Trophoblast cell (in vitro differentiated cells and primary cell): Measurements from ENCODE around the gene SLC35D2.
"Not testable (repeated sequence)": the region's sequence is repeated elsewhere in the genome, so short reads cannot be mapped to it uniquely, and the experiment has no call there.

Source experiments
- DNase-seq, 2 donors: peaks; one replicate each; pipeline ENCODE4 v3.0.0-alpha.2; 2016
- H2AFZ ChIP-seq: 2 replicates; pipeline ENCODE4 v1.6.1; 2013; ENCODE audit warnings: low read length, moderate library complexity, mild to moderate bottlenecking; ENCODE audit not compliant: insufficient read depth, poor library complexity
- H2AK5ac ChIP-seq: 2 replicates; pipeline ENCODE4 v1.6.1; 2013; ENCODE audit warnings: mild to moderate bottlenecking, low read length
- H2BK120ac ChIP-seq: 2 replicates; pipeline ENCODE4 v1.6.1; 2013; ENCODE audit warnings: low read length, mild to moderate bottlenecking, moderate library complexity; ENCODE audit not compliant: insufficient read depth, poor library complexity
- H2BK12ac ChIP-seq: 2 replicates; pipeline ENCODE4 v1.6.1; 2013; ENCODE audit warnings: mild to moderate bottlenecking, low read length, moderate library complexity
- H2BK5ac ChIP-seq: 2 replicates; pipeline ENCODE4 v1.6.1; 2013; ENCODE audit warnings: low read length, low read depth, moderate library complexity, mild to moderate bottlenecking; ENCODE audit not compliant: poor library complexity
- H3K14ac ChIP-seq: 2 replicates; pipeline ENCODE4 v1.6.1; 2013; ENCODE audit warnings: mild to moderate bottlenecking, low read length
- H3K18ac ChIP-seq: 2 replicates; pipeline ENCODE4 v1.6.1; 2013; ENCODE audit warnings: mild to moderate bottlenecking, low read length
- H3K23ac ChIP-seq: 2 replicates; pipeline ENCODE4 v1.6.1; 2013; ENCODE audit warnings: low read length
- H3K27ac ChIP-seq: 2 replicates; pipeline ENCODE4 v1.5.1; 2013; ENCODE audit warnings: low read depth, mild to moderate bottlenecking, inconsistent platforms, low read length, moderate library complexity
- H3K27me3 ChIP-seq: 2 replicates; pipeline ENCODE4 v1.6.1; 2013; ENCODE audit warnings: inconsistent platforms, mild to moderate bottlenecking, low read length, moderate library complexity; ENCODE audit not compliant: insufficient read depth
- H3K36me3 ChIP-seq, 2 experiments: 1 replicate in 1 of 2; 2 replicates in 1 of 2; pipeline ENCODE4 v1.6.1; 2013; ENCODE audit warnings: low read length in 2 of 2, mild to moderate bottlenecking in 2 of 2, moderate library complexity in 1 of 2; ENCODE audit not compliant: insufficient read depth in 2 of 2, control insufficient read depth in 1 of 2
- H3K4ac ChIP-seq: 2 replicates; pipeline ENCODE4 v1.6.1; 2013; ENCODE audit warnings: low read depth, mild to moderate bottlenecking, low read length, moderate library complexity
- H3K4me1 ChIP-seq, 2 experiments: 1 replicate in 1 of 2; 2 replicates in 1 of 2; pipeline ENCODE4 v1.6.1; 2013; ENCODE audit warnings: low read length in 2 of 2, mild to moderate bottlenecking in 2 of 2, moderate library complexity in 1 of 2; ENCODE audit not compliant: insufficient read depth in 2 of 2, control insufficient read depth in 1 of 2
- H3K4me2 ChIP-seq: 2 replicates; pipeline ENCODE4 v1.6.1; 2013; ENCODE audit warnings: inconsistent platforms, mild to moderate bottlenecking, low read length, moderate library complexity
- H3K4me3 ChIP-seq: 2 replicates; pipeline ENCODE4 v1.5.1; 2013; ENCODE audit warnings: mild to moderate bottlenecking, low read depth, low read length, inconsistent platforms
- H3K79me1 ChIP-seq: one replicate; pipeline ENCODE4 v1.6.1; 2013; ENCODE audit warnings: low read length
- H3K79me2 ChIP-seq: 2 replicates; pipeline ENCODE4 v1.6.1; 2013; ENCODE audit warnings: low read length, mild to moderate bottlenecking; ENCODE audit not compliant: control insufficient read depth, insufficient read depth, poor library complexity
- H3K9ac ChIP-seq: 2 replicates; pipeline ENCODE4 v1.6.1; 2013; ENCODE audit warnings: mild to moderate bottlenecking, low read length
- H3K9me3 ChIP-seq: 2 replicates; pipeline ENCODE4 v1.6.1; 2013; ENCODE audit warnings: low read depth, mild to moderate bottlenecking, control low read depth, inconsistent platforms, low read length; ENCODE audit not compliant: insufficient read depth
- H4K12ac ChIP-seq: 2 replicates; pipeline ENCODE4 v1.6.1; 2013; ENCODE audit warnings: low read depth, mild to moderate bottlenecking, low read length, moderate library complexity
- H4K8ac ChIP-seq: 2 replicates; pipeline ENCODE4 v1.6.1; 2013; ENCODE audit warnings: low read depth, mild to moderate bottlenecking, low read length, moderate library complexity
- H4K91ac ChIP-seq: one replicate; pipeline ENCODE4 v1.6.1; 2013; ENCODE audit warnings: low read depth, mild to moderate bottlenecking, low read length, moderate library complexity
- WGBS: extraction: QIAGEN DNeasy Blood & Tissue Kit; methylation state at CpG from one replicate; pipeline ENCODE4 v1.1.7; 2013; ENCODE audit warnings: missing lambda C conversion rate; ENCODE audit not compliant: insufficient read length, insufficient coverage; ENCODE audit errors: extremely low coverage; 5-methylcytosine and 5-hydroxymethylcytosine counted together

Gene SLC35D2

DNA sequence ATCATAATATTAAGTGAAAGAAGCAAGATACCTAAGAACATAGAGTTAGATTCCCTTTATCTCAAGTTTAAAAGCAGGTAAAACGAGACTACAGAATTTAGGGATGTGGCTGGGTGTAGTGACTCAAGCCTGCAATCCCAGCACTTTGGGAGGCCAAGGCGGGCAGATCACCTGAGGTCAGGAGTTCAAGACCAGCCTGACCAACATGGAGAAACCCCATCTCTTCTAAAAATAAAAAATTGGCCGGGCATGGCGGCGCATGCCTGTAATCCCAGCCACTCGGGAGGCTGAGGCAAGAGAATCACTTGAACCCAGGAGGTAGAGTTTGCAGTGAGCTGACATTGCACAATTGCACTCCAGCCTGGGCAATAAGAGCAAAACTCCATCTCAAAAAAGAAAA is 21.4 kb downstream of the SLC35D2 start:
- H3K36me3 ChIP-seq, result peaks cover 16% of the 10 kb centered on the region in 2 experiments
- H4K12ac ChIP-seq, H3K23ac ChIP-seq, H3K27ac ChIP-seq, H3K4ac ChIP-seq, H3K4me3 ChIP-seq, H3K79me2 ChIP-seq, H3K18ac ChIP-seq, DNase-seq, H3K9ac ChIP-seq, H2BK5ac ChIP-seq, H3K9me3 ChIP-seq, H2AFZ ChIP-seq, H3K14ac ChIP-seq, H4K91ac ChIP-seq, H3K4me2 ChIP-seq, H3K27me3 ChIP-seq, H2BK12ac ChIP-seq, H2AK5ac ChIP-seq, H3K79me1 ChIP-seq, H4K8ac ChIP-seq, H3K4me1 ChIP-seq, H2BK120ac ChIP-seq: not testable (repeated sequence)
- WGBS, result no CpG with 5 or more reads among the region's 6 CpGs

DNA sequence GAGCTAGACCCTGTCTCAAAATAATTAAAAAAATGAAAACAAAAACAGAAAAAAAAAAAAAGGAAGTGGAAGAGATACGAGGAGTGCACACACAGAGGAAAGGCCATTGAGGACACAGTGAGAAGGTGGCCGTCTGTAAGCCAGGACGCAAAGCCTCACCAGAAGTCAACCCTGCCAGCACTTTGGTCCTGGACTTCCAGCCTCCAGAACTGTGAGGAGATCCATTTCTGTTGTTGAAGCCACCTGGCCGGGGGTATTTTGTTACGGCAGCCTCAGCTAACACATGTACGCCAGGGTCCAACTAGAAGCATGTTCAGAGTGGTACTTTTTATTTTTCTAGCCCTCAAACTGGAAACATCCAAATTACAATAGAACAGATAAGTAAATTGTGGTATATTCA is 21.8 kb downstream of the SLC35D2 start:
- DNase-seq, result no peak
- Histone ChIP-seq H3K79me1 (no peaks in the 10 kb centered on the region), H2BK5ac (no peak overlapping the region), H3K9me3 (no peaks in the 10 kb centered on the region), H4K12ac (no peak overlapping the region), H3K4me3 (no peak overlapping the region), H3K9ac (no peak overlapping the region), H2BK120ac (no peak overlapping the region), H4K8ac (no peak overlapping the region), H3K27ac (no peak overlapping the region), H3K4ac (no peak overlapping the region), H2AFZ (no peak overlapping the region), H2AK5ac (no peak overlapping the region), H3K79me2 (no peaks in the 10 kb centered on the region), H4K91ac (no peak overlapping the region), H3K27me3 (no peaks in the 10 kb centered on the region), H3K4me1 (no peaks in the 10 kb centered on the region), H3K14ac (no peak overlapping the region), H3K36me3 (peaks cover 16% of the 10 kb centered on the region in 2 experiments), H3K23ac (no peak overlapping the region), H3K18ac (no peak overlapping the region), H2BK12ac (no peak overlapping the region), H3K4me2 (no peak overlapping the region)
- WGBS, result no CpG with 5 or more reads among the region's 6 CpGs

DNA sequence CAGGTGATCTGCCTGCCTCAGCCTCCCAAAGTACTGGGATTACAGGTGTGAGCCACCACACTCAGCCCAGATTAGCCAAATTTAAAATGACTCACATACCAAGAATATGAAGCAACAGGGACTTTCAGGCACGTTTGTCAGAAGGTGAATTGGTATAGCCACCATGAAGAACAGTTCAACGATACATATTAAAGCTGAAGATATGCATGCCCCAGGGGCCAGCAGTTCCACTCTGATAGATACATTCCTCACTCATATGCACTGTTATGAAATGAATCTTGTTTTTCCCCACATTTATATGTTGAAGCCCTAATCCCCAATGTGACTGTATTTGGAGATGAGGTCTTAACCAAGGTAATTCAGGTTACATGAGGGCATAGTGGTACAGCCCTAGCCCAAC is 22.5 kb downstream of the SLC35D2 start:
- Histone ChIP-seq H3K79me2 (no peaks in the 10 kb centered on the region), H3K4ac (no peak overlapping the region), H3K9me3 (no peaks in the 10 kb centered on the region), H3K4me3 (no peak overlapping the region), H3K9ac (no peak overlapping the region), H4K91ac (no peak overlapping the region), H3K4me2 (no peak overlapping the region), H3K14ac (no peak overlapping the region), H3K18ac (no peak overlapping the region), H4K8ac (no peak overlapping the region), H2AK5ac (no peak overlapping the region), H2AFZ (no peak overlapping the region), H3K36me3 (peaks cover 18 to 20% of the 10 kb centered on the region in 2 experiments), H3K23ac (no peak overlapping the region), H3K79me1 (no peaks in the 10 kb centered on the region), H3K27ac (no peak overlapping the region), H2BK12ac (no peak overlapping the region), H3K27me3 (no peaks in the 10 kb centered on the region), H2BK120ac (no peak overlapping the region), H3K4me1 (no peaks in the 10 kb centered on the region), H2BK5ac (no peak overlapping the region), H4K12ac (no peak overlapping the region)
- no CpG with 5 or more reads among the region's 2 CpGs for WGBS
- peak; percentile 93 to 94 for DNase-seq

DNA sequence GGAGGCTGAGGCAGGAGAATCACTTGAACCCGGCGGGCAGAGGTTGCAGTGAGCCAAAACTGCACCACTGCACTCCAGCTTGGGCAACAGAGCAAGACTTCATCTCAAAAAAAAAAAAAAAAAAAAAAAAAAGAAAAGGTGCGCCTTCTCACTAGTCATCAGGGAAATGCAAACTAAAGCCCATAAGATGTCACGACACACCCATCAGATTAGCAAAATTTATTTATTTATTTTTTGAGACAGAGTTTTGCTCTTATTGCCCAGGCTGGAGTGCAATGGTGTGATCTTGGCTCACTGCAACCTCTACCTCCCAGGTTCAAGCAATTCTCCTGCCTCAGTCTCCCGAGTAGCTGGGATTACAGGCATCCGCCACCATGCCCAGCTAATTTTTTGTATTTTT is 23.0 kb downstream of the SLC35D2 start:
- not testable (repeated sequence) for H3K4me1 ChIP-seq, H3K14ac ChIP-seq, H3K9me3 ChIP-seq, H2BK12ac ChIP-seq, H3K9ac ChIP-seq, H3K27me3 ChIP-seq, H2AK5ac ChIP-seq, H2AFZ ChIP-seq, H4K12ac ChIP-seq, H3K79me1 ChIP-seq, H3K23ac ChIP-seq, H3K4me3 ChIP-seq, H3K79me2 ChIP-seq, H2BK5ac ChIP-seq, H3K4ac ChIP-seq, H3K27ac ChIP-seq, H2BK120ac ChIP-seq, DNase-seq, H4K91ac ChIP-seq, H3K18ac ChIP-seq, H3K4me2 ChIP-seq, H4K8ac ChIP-seq
- no CpG with 5 or more reads among the region's 6 CpGs for WGBS
- H3K36me3 ChIP-seq, result peaks cover 16 to 20% of the 10 kb centered on the region in 2 experiments
